SH-SY5Y (cell line): Measurements from ENCODE around the gene LRFN5.

Experiments
- GATA2 ChIP-seq: IDR thresholded peaks from 2 replicates; pipeline ENCODE4 v1.6.1; 2011; ENCODE audit warnings: mild to moderate bottlenecking, low read depth, low read length
- GATA3 ChIP-seq: IDR thresholded peaks from 2 replicates; pipeline ENCODE4 v1.6.1; 2011; ENCODE audit warnings: low read depth, mild to moderate bottlenecking, low read length, moderate library complexity

- TF ChIP-seq GATA2, result no peak
- TF ChIP-seq GATA3, result no peak
Measured at GRCh38 chr14:41570415-41571155, 36.1 kb upstream of the LRFN5 start.
